OCI-LY3 (cell line): ENCODE measurements around the gene INO80B.
A peak's percentile ranks its signal among the peaks of the same experiment; 100 is the strongest.
"Not testable (repeated sequence)": the region's sequence is repeated elsewhere in the genome, so short reads cannot be mapped to it uniquely, and the experiment has no call there.

Experiments used
- H2AFZ ChIP-seq: fragments of 200-600, 300-600 bp; shearing (Covaris generic); 2 replicates; pipeline ENCODE4 v1.6.0; 2014; ENCODE audit warnings: antibody characterized with exemption, low read depth, low read length
- H3K27ac ChIP-seq: fragments of 200-600, 300-600 bp; sonication (generic); 2 replicates; pipeline ENCODE4 v1.5.1; 2014; ENCODE audit warnings: mild to moderate bottlenecking, low read length, moderate library complexity, mixed read lengths
- H3K27me3 ChIP-seq: fragments of 200-600, 300-600 bp; sonication (generic); 2 replicates; pipeline ENCODE4 v1.6.1; 2014; ENCODE audit warnings: low read depth, low read length, mixed read lengths
- H3K36me3 ChIP-seq: fragments of 200-600, 300-600 bp; sonication (generic); replicated peaks from 2 replicates; pipeline ENCODE3; 2014; ENCODE audit warnings: low read depth, low read length, mixed read lengths
- H3K4me1 ChIP-seq: fragments of 300-600, 200-600 bp; sonication (generic); 2 replicates; pipeline ENCODE4 v1.6.1; 2014; ENCODE audit warnings: low read length, mixed read lengths
- H3K4me2 ChIP-seq: fragments of 200-600, 300-600 bp; sonication (generic); 2 replicates; pipeline ENCODE4 v1.6.1; 2014; ENCODE audit warnings: low read length, mixed read lengths
- H3K4me3 ChIP-seq: fragments of 300-600, 200-600 bp; sonication (generic); 2 replicates; pipeline ENCODE4 v1.5.1; 2014; ENCODE audit warnings: antibody characterized with exemption, mild to moderate bottlenecking, low read length, moderate library complexity
- H3K79me2 ChIP-seq: fragments of 300-600, 200-600 bp; shearing (Covaris generic); 2 replicates; pipeline ENCODE4 v1.6.1; 2014; ENCODE audit warnings: mild to moderate bottlenecking, low read length, mixed read lengths
- H3K9ac ChIP-seq: fragments of 300-600, 200-600 bp; shearing (Covaris generic); 2 replicates; pipeline ENCODE4 v1.6.0; 2014; ENCODE audit warnings: mild to moderate bottlenecking, low read length, moderate library complexity
- H3K9me3 ChIP-seq: fragments of 200-600, 300-600 bp; shearing (Covaris generic); 2 replicates; pipeline ENCODE4 v1.6.1; 2014; ENCODE audit warnings: low read length, mixed read lengths; ENCODE audit not compliant: insufficient read depth
- H4K20me1 ChIP-seq: fragments of 200-600, 300-600 bp; sonication (generic); 2 replicates; pipeline ENCODE4 v1.6.1; 2016; ENCODE audit warnings: low read length, mixed read lengths; ENCODE audit not compliant: insufficient read depth
- EZH2phosphoT487 ChIP-seq: fragments of 200-600 bp; shearing (Covaris generic); IDR thresholded peaks from 2 replicates; pipeline ENCODE4 v1.6.1; 2018; ENCODE audit warnings: antibody characterized with exemption, mixed run types, low read depth
- TF ChIP-seq, protein P1 (sequence below): fragments of 200-600, 300-600 bp; sonication (generic); IDR thresholded peaks from 2 replicates; pipeline ENCODE4 v1.5.1; 2014; ENCODE audit warnings: antibody characterized with exemption, low read length, low read depth

Gene INO80B

DNA sequence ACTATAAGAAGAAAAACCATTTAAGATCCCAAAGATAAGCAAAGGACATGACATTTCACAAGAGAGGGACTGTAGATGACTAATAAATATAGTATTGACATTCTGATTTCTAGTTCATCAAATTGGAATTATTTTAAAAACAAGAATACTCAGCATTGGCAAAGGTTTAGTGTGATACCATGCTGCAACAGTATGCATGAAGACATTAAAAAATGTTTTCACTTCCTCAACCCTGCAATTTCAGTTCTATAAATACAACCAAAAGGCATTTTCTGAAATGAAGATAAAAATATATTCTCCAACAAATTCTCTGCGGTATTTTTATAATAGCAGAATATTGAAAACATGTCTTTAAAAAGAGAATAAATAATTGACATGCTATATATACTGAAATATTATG is 35.5 kb upstream of the INO80B start:
- peak overlapping the region; percentile 98 for H3K4me2 ChIP-seq
- 0 out of 2 replicates have a peak overlapping the region, but pooled peaks have one; percentile 15 for H3K9ac ChIP-seq
- peaks cover 8% of the 10 kb centered on the region for H3K36me3 ChIP-seq
- peak overlapping the region; percentile 31 for H3K27ac ChIP-seq
- H3K9me3 ChIP-seq: no peaks in the 10 kb centered on the region
- peak overlapping the region; percentile 88 for H3K4me3 ChIP-seq
- no peak overlapping the region for H2AFZ ChIP-seq
- TF ChIP-seq EZH2phosphoT487: no peak
- TF ChIP-seq, protein P1, sequence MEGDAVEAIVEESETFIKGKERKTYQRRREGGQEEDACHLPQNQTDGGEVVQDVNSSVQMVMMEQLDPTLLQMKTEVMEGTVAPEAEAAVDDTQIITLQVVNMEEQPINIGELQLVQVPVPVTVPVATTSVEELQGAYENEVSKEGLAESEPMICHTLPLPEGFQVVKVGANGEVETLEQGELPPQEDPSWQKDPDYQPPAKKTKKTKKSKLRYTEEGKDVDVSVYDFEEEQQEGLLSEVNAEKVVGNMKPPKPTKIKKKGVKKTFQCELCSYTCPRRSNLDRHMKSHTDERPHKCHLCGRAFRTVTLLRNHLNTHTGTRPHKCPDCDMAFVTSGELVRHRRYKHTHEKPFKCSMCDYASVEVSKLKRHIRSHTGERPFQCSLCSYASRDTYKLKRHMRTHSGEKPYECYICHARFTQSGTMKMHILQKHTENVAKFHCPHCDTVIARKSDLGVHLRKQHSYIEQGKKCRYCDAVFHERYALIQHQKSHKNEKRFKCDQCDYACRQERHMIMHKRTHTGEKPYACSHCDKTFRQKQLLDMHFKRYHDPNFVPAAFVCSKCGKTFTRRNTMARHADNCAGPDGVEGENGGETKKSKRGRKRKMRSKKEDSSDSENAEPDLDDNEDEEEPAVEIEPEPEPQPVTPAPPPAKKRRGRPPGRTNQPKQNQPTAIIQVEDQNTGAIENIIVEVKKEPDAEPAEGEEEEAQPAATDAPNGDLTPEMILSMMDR: no peak
- no peaks in the 10 kb centered on the region for H3K27me3 ChIP-seq
- no peaks in the 10 kb centered on the region for H3K79me2 ChIP-seq
- H4K20me1 ChIP-seq: no peaks in the 10 kb centered on the region
- H3K4me1 ChIP-seq: peaks cover 32% of the 10 kb centered on the region

DNA sequence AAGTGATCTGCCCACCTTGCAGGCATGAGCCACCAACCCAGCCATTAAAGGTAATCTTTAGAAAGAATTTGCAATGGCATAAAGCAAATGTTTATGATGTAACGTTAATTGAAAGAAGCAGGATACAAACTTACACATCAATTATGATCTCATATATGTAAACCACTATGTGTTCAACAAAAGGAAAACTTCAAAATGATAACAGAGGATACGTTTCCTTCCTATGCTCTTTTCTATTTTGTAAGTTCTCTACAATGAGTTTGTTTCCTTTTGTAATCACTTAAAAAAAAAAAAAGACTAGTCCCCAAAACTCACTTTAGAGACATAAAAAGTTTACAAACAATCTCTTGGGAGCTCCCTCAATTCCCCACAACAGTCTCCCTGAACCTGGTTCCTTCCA is 34.9 kb upstream of the INO80B start:
- no peak overlapping the region for H2AFZ ChIP-seq
- no peaks in the 10 kb centered on the region for H3K79me2 ChIP-seq
- H3K4me3 ChIP-seq: peak overlapping the region; percentile 88
- H3K27me3 ChIP-seq: no peaks in the 10 kb centered on the region
- TF ChIP-seq, protein P1: no peak
- TF ChIP-seq EZH2phosphoT487: no peak
- H3K4me2 ChIP-seq: peak overlapping the region; percentile 98
- no peaks in the 10 kb centered on the region for H3K9me3 ChIP-seq
- peaks cover 32% of the 10 kb centered on the region for H3K4me1 ChIP-seq
- H3K9ac ChIP-seq: 0 out of 2 replicates have a peak overlapping the region, but pooled peaks have one; percentile 15
- H3K36me3 ChIP-seq: peaks cover 14% of the 10 kb centered on the region
- no peaks in the 10 kb centered on the region for H4K20me1 ChIP-seq
- H3K27ac ChIP-seq: peak overlapping the region; percentile 31

DNA sequence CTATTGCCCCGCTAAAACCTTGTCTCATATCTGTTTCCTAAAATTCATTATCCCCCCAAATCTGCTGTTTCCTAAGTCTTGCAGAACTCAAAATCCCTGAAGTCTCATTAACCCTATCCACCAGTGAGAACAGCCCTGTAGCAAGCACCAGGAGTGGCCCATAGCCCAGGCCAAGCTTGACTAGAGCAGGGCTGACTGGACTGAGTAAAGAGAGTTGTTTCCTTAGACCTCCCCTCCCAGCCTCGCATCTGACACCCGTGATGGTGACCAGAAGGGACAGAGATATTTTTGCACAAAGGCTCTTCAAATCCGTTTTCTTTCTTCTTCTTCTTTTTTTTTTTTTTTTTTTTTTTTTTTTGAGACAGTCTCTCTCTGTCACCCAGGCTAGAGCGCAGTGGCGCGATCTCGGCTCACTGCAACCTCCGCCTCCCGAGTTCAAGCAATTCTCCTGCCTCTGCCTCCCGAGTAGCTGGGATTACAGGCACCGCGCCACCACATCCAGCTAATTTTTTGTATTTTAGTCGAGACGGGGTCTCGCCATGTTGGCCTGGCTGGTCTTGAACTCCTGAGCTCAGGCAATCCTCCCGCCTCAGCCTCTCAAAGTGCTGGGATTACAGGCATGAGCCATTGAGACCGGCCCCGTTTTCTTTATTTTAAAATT is 34.3 kb upstream of the INO80B start:
- not testable (repeated sequence) for H3K79me2 ChIP-seq, H3K9me3 ChIP-seq, H4K20me1 ChIP-seq, H3K27me3 ChIP-seq, H2AFZ ChIP-seq
- Histone ChIP-seq H3K4me2 (peak overlapping the region; percentile 98), H3K27ac (peak overlapping the region; percentile 68), H3K4me1 (peaks cover 32% of the 10 kb centered on the region), H3K36me3 (peaks cover 18% of the 10 kb centered on the region), H3K4me3 (peak overlapping the region; percentile 88), H3K9ac (peak overlapping the region; percentile 65)

DNA sequence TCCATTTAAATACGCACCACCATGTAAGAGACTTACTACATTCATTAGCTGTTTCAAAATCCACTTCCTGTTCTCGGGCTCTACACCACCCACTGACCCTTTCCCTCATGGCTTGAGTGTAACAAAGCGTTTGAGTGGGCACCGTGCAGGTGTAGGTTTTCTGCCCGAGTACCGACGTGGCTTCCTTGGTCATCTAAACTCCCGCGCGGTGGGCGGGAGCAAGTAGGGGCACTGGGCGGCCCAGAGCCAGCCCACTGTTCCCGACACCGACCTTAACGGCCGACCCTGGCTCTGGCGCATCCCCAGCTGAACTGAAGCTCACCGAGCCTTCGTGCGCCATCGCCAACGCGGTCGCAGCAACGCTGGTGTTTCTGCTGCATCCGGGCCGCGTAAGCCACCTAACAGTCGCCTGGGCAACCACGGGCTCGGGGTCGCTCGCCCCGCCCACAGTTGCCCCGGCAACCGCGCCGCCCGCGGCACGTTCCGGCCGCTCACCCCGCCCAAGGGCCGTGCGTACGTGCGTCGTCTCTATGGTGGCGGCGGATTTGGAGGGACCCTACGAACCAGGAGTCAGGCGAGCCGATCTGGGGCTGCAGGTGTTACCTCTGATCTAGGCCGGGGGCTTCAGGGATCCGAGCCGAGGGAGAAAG is 33.5 kb upstream of the INO80B start, which contains the start of the genes C2orf81 and WDR54:
TSS of gene C2orf81 (minus strand) at position 399 of the 650 bp plus-strand sequence. CDS start at position 340, 59 bp downstream.
TSS of gene WDR54 (plus strand) at position 510 of the 650 bp plus-strand sequence. CDS start 424 bp downstream, outside the sequence.
- Histone ChIP-seq H3K27ac (peak within 1 kb of the TSS; percentile 68), H3K27me3 (no peaks in the 10 kb centered on the region)
- TF ChIP-seq, protein P1: no peak
- TF ChIP-seq EZH2phosphoT487: no peak

More for the DNA sequence above, 33.5 kb upstream of the INO80B start, which contains the start of the genes C2orf81 and WDR54:
- H3K79me2 ChIP-seq: no peaks in the 10 kb centered on the region
- H4K20me1 ChIP-seq: no peaks in the 10 kb centered on the region
- peak within 1 kb of the TSS; percentile 76 for H3K9ac ChIP-seq
- peak within 1 kb of the TSS; percentile 98 for H3K4me2 ChIP-seq
- peaks cover 32% of the 10 kb centered on the region for H3K4me1 ChIP-seq
- peak within 1 kb of the TSS; percentile 88 for H3K4me3 ChIP-seq
- peak within 1 kb of the TSS; percentile 63; the same call in 1 of the 2 replicates for H2AFZ ChIP-seq
- H3K9me3 ChIP-seq: no peaks in the 10 kb centered on the region
- H3K36me3 ChIP-seq: peaks cover 24% of the 10 kb centered on the region
